Gastroesophageal sphincter (tissue), 3 donors: ENCODE measurements around the gene LRRC74A.

Source experiments
- EP300 ChIP-seq: sonication (generic); formaldehyde crosslinking; IDR thresholded peaks from one replicate; pipeline ENCODE4 v1.6.1; 2017; ENCODE audit warnings: antibody characterized with exemption, mild to moderate bottlenecking
- TF ChIP-seq, protein P1 (sequence below), 4 experiments: fragments of 200-600 bp in 2 of 4; fragments of 450-650 bp in 2 of 4; sonication (generic) in 1 of 4; IDR thresholded peaks; one replicate each; pipeline ENCODE4 v1.5.1; 2017 to 2019; ENCODE audit warnings: antibody characterized with exemption in 4 of 4, mild to moderate bottlenecking in 2 of 4, moderate library complexity in 2 of 4

DNA sequence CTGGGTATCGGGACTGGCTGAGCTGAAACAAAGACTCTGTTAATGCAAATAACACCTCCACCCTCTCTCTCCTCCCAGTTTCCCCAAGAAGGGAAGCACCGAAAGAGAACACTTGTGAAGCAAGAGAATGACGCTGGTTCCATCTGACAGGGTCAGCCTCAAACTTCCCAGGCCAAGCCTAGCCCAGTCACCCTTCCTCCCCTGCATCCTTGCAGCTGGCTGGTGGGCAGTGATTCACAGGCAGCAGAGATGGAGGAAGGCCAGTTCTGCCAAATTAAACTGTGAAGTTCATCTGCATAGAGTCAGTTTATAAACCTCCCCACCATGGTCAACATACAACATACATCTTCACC is 2.8 kb downstream of the LRRC74A start:
- TF ChIP-seq, protein P1, sequence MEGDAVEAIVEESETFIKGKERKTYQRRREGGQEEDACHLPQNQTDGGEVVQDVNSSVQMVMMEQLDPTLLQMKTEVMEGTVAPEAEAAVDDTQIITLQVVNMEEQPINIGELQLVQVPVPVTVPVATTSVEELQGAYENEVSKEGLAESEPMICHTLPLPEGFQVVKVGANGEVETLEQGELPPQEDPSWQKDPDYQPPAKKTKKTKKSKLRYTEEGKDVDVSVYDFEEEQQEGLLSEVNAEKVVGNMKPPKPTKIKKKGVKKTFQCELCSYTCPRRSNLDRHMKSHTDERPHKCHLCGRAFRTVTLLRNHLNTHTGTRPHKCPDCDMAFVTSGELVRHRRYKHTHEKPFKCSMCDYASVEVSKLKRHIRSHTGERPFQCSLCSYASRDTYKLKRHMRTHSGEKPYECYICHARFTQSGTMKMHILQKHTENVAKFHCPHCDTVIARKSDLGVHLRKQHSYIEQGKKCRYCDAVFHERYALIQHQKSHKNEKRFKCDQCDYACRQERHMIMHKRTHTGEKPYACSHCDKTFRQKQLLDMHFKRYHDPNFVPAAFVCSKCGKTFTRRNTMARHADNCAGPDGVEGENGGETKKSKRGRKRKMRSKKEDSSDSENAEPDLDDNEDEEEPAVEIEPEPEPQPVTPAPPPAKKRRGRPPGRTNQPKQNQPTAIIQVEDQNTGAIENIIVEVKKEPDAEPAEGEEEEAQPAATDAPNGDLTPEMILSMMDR (IDR thresholded peaks at IDR 0.05) = no peak
- TF ChIP-seq EP300 = no peak
